GM18505 (cell line): ENCODE results near the gene SYNDIG1.

Experiments used
- ATAC-seq: cut with Tn5 transposase; IDR thresholded peaks from one replicate; pipeline ENCODE4 v1.9.1; 2021; ENCODE audit not compliant: unreplicated experiment
- POLR2A ChIP-seq: IDR thresholded peaks from 4 replicates; pipeline ENCODE4 v1.6.1; 2011; ENCODE audit warnings: borderline replicate concordance; ENCODE audit not compliant: insufficient read depth, insufficient read length; ENCODE audit errors: extremely low read depth

Gene SYNDIG1

GRCh38 chr20:24704899-24705298, 235.5 kb downstream of the SYNDIG1 start:
- no peak for TF ChIP-seq POLR2A
- no peak for ATAC-seq

- TF ChIP-seq POLR2A, result no peak
Measured at GRCh38 chr20:24705486-24705885, 236.1 kb downstream of the SYNDIG1 start.

DNA sequence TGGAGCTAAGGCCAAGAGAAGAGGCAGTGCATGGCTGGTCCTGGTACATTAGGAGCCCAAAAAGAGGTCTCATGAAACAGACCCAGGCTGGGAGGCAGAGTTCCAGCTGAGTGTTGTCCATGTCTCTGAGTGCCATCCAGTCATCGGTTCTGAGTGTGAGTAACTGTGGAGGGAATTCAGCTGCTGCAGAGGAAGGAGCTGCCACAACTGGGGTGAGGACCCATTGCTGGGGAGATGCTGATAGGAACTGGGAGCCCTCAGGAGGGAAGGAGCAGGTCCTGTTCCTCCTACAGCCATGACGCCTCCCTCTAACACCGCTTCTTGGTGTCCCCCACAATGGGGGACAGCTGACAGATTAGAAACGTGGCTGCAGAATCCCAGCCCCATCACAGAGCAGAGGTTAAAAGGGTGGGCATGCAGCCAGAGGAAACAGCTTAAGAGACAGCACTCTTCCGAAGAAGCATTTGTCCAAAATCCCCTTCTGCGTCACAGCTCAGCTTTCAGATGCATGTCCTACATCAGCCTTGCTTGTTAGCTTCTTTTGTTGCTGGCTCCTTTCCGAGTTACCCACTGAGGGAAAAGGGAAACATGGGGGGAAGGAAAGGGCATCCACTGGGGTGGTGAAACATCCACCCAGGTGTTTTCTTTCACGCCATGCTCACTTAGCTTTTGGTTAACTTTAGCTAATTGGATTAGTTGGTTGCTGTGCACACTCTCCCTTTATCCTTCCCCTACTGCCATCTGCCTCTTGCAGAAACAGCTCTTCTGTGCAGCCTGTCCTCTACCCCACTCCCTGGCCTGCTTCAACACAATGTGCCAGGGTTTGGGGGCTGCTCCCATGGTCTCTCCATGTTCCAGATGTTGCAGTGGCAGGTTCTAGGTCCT, 239.2 kb downstream of the SYNDIG1 start:
- ATAC-seq, result no peak
- TF ChIP-seq POLR2A, result no peak

More at GRCh38 chr20:24705486-24705885, 236.1 kb downstream of the SYNDIG1 start:
- ATAC-seq, result no peak
